HG03097 (cell line): ENCODE data around the gene PDILT.
"Not testable (repeated sequence)": the region's sequence is repeated elsewhere in the genome, so short reads cannot be mapped to it uniquely, and the experiment has no call there.

ENCODE experiments used
- ATAC-seq: cut with Tn5 transposase; IDR thresholded peaks from one replicate; pipeline ENCODE4 v1.9.1; 2021; ENCODE audit not compliant: unreplicated experiment, low FRiP score

The PDILT gene

DNA sequence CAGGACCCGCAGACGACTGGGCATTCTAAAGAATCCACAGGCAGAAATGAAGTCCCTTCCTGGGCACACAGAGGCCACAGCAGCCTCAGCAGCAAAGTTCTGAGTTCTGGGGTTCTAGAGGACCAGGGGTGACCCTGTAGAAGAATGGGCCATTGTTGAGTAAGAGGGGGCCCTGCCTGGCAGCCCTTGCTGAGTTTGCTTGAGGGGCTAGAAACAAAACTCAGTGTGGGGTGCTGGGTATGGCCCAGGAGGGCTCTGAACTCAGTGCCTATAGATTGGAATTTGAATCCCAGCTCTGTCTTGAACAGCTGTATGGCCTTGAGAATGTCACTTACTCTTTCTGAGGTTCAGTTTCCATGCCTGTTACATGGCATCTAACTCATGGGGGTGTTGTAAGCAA, at the start of gene PDILT:
Gene PDILT, minus strand, starts transcription at position 101 of the 400 bp plus-strand sequence. CDS start 5,437 bp downstream, outside the sequence.
- ATAC-seq, result no peak

DNA sequence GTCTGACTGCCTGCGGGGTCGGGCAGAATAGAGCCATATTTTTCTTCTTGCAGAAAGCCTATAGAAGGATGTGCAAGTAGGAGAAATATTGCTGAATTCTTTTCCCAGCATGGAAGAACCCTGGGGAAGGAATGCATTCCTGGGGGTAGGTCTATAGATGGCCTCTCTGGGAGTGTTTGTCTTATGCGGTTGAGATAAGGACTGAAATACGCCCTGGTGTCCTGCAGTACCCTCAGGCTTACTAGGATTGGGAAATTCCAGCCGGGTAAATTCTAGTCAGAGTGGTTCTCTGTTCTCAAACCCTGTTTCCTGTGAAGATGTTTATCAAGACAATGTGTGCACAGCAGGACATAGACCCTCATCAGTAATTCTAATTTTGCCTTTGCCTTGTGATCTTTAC, 49.1 kb upstream of the PDILT start:
- ATAC-seq, result not testable (repeated sequence)

GRCh38 chr16:20451364-20451763, 46.8 kb upstream of the PDILT start, which contains the start of gene ACSM2A:
TSS of gene ACSM2A (plus strand) at chr16:20451521. CDS start at chr16:20460115, 8,594 bp downstream.
- not testable (repeated sequence) for ATAC-seq

GRCh38 chr16:20446652-20447393, 42.3 kb upstream of the PDILT start:
- ATAC-seq, result not testable (repeated sequence)

DNA sequence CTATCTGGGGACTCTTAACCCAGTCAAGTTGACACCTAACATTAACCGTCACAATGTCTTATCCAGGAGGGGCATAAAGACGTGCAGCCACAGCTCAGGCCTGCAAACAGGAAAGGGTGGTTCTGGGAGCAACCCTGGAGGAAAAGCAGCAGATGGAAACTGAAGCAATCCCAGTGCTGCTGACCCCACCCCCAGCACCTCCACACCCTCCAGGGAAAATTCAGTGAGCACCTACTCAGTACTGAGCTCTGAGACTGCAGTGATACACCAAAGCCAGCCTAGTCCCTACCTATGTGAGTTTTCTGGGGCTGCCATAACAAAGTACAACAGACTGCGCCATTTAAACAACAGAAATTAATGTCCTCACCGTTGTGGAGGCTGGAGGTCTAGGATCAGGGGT, 37.3 kb upstream of the PDILT start:
- ATAC-seq, result not testable (repeated sequence)

- ATAC-seq, result no peak
These were observed 36.7 kb upstream of the PDILT start for GRCh38 chr16:20441191-20441590.

DNA sequence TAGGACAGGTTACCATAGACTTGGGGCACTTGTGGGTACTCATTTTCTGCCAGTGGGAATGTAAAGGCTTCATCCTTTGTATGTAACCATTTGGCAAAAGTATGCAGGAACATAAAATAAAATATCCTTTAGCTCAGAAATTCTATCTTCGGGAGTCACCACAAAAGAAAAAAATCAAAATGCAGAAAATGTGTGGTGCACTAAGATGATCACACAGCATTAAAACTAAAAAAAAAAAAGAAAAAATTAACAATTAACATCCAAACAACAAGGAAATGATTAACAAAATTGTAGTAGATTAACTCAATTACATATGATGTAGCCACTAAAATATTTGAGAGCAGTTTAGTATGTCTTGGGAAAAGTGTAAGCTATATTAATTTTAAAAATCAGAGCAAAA, 36.2 kb upstream of the PDILT start:
- not testable (repeated sequence) for ATAC-seq

DNA sequence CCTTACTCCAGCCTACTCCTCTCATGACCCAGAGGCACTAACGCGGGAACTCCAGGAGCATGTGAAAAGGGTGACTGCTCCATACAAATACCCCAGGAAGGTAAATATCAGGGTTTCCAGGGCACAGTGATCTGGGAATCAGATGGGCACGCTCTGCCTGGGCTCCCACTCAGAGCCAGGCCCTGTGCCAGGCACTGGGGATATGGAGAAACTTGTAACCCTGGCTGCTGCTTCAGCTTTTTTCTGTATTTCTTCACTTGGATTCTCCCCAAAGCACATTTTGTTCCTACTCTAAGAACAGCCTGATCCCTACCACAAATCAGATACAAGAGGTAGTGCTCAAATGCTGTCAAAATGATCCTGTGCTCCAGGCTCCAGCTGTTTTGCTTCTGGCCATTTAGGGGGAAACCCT, 35.3 kb upstream of the PDILT start:
- not testable (repeated sequence) for ATAC-seq

GRCh38 chr16:20438950-20439349, 34.4 kb upstream of the PDILT start:
- ATAC-seq, result not testable (repeated sequence)

DNA sequence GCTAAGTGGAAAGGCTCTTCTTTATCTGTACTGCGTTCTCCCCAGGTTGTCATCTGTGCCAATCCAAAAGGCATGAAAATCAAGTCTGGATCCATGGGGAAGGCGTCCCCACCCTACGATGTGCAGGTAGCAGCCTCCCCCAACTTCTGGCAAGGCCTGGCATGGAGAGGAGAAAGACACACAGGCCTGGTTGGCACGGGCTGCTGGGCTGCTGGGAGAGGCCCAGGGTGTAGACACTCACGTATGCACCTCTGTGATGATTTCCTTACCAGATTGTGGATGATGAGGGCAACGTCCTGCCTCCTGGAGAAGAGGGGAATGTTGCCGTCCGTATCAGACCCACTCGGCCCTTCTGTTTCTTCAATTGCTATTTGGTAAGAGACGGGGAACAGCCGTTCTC, 26.4 kb upstream of the PDILT start:
- no peak for ATAC-seq

DNA sequence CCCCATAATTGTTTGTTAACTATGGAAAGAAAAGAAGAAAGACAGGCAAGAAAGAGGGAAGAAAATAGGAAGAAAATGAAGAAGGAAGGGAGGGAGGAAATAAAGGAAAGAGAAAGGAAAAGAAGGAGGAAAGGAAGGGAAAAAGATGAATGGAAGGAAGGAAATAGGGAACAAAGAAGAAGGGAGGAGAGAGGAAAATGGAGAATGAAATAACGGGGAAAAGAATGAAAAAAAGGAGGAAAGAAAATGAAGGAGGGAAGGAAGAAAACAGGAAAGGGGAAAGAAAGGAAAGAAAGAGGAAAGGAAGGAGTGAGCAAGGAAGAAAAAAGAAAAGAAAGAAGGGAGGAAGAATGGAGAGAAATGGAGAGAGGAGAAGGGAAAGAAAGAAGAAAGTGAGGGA, 25.9 kb upstream of the PDILT start:
- ATAC-seq, result not testable (repeated sequence)

DNA sequence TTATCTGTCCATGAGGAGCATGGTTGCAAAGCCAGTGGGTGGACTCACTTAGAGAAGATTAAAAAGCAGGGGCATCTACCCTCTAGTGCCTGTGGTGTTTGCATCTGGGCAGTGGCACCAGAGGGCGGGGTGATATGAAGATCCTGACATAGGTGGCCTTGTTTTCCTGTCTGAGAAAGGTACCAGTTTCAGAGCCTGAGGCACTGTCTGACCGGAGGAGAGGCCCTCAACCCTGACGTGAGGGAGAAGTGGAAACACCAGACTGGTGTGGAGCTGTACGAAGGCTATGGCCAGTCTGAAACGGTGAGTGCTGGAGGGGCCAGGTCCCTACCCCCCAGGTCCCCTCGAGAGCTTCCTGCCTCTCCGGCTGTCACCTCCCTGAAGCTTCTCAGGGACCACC, 25.0 kb upstream of the PDILT start:
- ATAC-seq, result not testable (repeated sequence)

- not testable (repeated sequence) for ATAC-seq
These were observed 22.9 kb upstream of the PDILT start for GRCh38 chr16:20427401-20427797.

DNA sequence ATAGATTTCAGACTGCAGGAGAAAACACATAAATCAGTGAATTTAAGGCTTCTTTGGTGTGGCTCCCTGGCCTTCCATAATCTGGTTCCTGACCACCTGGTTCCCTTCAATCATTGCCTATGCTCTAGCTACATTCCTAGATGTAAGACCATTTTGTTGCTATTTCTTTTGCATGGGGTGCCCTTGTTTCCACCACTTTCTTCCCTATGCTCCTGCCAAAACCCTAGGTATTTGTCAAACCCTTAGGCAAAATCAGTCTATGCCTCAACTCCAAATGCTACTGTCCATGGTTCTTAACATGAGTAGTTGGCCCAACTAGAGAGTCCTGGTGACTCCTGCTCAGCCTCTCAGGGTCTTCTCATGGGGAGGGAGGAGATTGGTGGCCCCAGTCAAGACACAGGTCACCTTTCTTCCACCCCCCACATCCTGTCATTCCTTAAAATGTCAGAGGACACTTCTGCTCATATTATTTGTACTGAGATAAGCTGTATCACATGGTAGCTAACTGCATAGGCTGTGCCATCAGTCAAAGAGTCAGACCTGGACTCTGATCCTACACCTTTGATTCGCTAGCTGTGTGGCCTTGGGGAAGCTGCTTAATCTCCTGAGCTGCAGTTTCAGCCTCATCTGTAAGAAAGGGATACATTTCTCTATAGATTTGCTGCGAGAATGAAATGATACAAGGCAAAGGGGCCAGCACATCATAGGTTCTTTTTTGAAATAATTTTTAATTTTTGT, 19.8 kb upstream of the PDILT start:
- no peak for ATAC-seq

DNA sequence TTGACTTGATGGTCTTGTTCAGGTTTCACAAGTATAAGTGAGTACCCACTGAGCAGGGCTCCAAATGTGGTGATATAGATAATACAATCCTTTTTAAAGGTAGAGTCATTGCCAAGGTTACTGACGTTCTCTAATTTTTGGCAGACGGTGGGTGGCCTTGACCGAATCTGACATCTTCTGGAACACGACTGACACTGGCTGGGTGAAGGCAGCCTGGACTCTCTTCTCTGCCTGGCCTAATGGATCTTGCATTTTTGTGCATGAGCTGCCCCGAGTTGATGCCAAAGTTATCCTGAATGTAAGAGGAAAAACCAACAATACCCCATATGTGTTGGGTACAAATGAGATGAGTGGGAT, 19.2 kb upstream of the PDILT start:
- not testable (repeated sequence) for ATAC-seq

DNA sequence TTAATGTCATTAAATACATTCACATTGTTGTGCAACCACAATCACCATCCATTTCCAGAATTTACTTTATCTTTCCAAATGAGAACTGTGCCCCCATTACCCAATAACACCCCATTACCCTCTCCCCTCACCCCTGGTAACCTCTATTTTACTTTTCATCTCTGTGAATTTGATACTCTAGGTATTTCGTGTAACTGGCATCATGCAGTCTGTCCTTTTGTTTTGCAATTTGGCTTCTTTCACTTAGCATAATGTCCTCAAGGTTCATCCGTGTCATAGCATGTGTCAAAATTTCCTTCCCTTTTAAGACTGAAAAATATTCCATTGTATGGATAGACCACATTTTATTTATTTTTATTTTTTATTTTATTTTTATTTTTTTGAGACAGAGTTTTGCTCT, 17.2 kb upstream of the PDILT start:
- not testable (repeated sequence) for ATAC-seq

GRCh38 chr16:20419093-20419492, 14.6 kb upstream of the PDILT start:
- ATAC-seq, result not testable (repeated sequence)

GRCh38 chr16:20415541-20415940, 11.0 kb upstream of the PDILT start:
- ATAC-seq, result no peak

GRCh38 chr16:20411055-20411454, 6.5 kb upstream of the PDILT start:
- ATAC-seq, result no peak

DNA sequence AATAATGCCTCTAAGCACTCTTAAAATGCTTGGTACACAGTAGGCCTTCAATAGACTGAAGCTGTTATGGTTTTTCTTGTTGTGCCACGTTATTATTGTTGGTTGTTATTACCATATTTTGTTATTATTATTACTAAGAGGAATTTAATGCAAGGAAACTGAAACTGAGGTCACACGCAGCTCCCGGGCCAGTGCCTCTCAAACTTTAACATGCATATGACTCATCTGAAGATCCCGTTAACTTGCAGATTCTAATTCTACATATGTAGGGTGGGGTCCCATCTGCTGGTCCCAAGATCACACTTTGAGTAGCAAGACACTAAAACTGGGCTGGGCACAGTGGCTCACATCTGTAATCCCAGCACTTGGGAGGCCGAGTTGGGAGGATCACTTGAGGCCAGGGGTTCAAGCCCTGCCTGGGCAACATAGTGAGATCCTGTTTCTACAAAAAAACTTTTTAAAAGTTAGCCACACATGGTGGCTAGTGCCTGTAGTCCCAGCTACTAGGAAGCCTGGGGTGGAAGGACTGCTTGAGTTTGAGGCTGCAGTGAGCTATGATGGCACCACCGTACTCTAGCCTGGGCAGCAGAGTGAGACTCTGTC, 5.7 kb upstream of the PDILT start:
- ATAC-seq, result peak; percentile 49

GRCh38 chr16:20409398-20410120, 5.0 kb upstream of the PDILT start, which contains the start of gene ACSM5:
TSS of gene ACSM5 (plus strand) at chr16:20409534. CDS start at chr16:20411485, 1,951 bp downstream.
- peak; percentile 35 for ATAC-seq
